AG09319 (cell line): ENCODE results near the gene OR1D5.

Experiments
- DNase-seq: peaks from one replicate; pipeline ENCODE4 v3.0.0-alpha.2; 2010; ENCODE audit warnings: low read depth; ENCODE audit errors: extremely low read depth
- CTCF ChIP-seq: IDR thresholded peaks from 2 replicates; pipeline ENCODE4 v1.5.1; 2011; ENCODE audit warnings: low read depth, mild to moderate bottlenecking, inconsistent platforms, low read length, moderate library complexity

OR1D5 gene

GRCh38 chr17:3029213-3029913 lies 34.0 kb downstream of the OR1D5 start:
- DNase-seq: no peak
- TF ChIP-seq CTCF: no peak

- no peak for DNase-seq
- TF ChIP-seq CTCF: no peak
Measured at GRCh38 chr17:3027786-3028532, 35.4 kb downstream of the OR1D5 start.

- no peak for DNase-seq
- no peak for TF ChIP-seq CTCF
Measured at GRCh38 chr17:3026856-3027751, 36.3 kb downstream of the OR1D5 start.

- DNase-seq: no peak
- no peak for TF ChIP-seq CTCF
Measured at GRCh38 chr17:3026125-3026855, 37.1 kb downstream of the OR1D5 start.

- DNase-seq: no peak
- no peak for TF ChIP-seq CTCF
Measured at GRCh38 chr17:3025421-3026124, 37.8 kb downstream of the OR1D5 start.

- TF ChIP-seq CTCF: no peak
- DNase-seq: no peak
Measured at GRCh38 chr17:3024346-3024745, 39.1 kb downstream of the OR1D5 start.
